ENCODE data around the gene CYP2W1. TPM values are rescaled to one million over a fixed set of nuclear protein-coding genes. Genes with fewer than 3 reads are reported as not detected.
"Not testable (repeated sequence)": the region's sequence is repeated elsewhere in the genome, so short reads cannot be mapped to it uniquely, and the experiment has no call there.

CYP2W1 gene
- polyA plus RNA-seq, 3 donors = 1.1 to 2.6 (median 1.4) TPM

DNA sequence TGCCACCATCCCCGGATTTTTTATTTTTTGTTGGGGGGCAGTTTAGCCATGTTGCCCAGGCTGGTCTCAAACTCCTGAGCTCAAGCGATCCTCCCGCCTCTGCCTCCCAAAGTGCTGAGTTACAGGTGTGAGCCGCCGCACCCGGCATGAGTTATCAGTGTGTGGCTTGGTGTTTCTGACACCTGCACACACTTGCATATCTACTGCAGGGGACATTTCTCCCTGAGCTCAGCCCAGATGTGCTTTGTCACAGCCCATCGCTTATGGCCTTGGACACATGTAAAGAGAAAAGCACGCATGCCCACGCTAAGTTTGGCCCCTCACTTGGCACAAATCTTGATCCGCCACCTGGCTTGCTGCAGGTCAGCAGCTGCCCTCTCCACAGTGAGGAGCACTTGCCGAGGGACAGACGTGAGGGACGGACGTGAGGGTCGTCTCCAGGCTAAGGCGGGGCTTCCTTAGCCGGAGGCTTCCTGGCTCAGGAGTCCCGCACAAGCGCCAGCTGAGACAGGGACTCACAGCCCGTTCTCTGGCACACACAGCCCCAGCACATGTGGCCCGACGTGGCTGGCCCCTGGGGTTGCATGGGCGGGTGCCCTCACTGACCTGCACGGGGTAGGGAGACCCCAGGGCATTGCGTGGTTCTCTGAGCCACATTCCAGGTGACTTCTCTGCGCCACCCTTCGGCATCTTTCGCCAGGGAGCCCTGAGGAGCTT lies 11.8 kb downstream of the CYP2W1 start:
- no peak for DNase-seq (ENCODE audit: low read depth in 3 of 3, low spot score in 2 of 3)

DNA sequence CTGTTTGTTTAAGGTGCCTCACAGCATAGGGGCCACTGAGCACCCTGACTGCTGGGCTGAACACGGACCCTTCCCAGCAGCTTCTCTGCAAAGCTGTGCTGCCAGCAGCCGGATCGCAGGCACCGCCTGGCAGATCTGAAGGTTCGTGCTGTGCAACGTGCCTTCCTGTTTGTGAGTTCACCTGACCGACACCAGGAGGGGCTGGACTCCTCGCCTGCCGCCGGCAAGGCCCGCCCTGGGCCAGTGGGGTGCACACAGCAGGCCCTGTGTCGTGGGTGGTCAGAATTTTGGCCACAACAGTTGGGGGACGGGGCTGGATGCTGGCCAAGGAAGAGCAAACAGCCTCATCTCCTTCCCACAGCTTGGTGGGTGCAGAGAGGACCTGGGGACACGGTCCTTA lies 12.6 kb downstream of the CYP2W1 start:
- no peak for DNase-seq (ENCODE audit: low read depth in 3 of 3, low spot score in 2 of 3)

GRCh38 chr7:996079-996872 lies 13.3 kb downstream of the CYP2W1 start:
- no peak for DNase-seq (ENCODE audit: low read depth in 3 of 3, low spot score in 2 of 3)

DNA sequence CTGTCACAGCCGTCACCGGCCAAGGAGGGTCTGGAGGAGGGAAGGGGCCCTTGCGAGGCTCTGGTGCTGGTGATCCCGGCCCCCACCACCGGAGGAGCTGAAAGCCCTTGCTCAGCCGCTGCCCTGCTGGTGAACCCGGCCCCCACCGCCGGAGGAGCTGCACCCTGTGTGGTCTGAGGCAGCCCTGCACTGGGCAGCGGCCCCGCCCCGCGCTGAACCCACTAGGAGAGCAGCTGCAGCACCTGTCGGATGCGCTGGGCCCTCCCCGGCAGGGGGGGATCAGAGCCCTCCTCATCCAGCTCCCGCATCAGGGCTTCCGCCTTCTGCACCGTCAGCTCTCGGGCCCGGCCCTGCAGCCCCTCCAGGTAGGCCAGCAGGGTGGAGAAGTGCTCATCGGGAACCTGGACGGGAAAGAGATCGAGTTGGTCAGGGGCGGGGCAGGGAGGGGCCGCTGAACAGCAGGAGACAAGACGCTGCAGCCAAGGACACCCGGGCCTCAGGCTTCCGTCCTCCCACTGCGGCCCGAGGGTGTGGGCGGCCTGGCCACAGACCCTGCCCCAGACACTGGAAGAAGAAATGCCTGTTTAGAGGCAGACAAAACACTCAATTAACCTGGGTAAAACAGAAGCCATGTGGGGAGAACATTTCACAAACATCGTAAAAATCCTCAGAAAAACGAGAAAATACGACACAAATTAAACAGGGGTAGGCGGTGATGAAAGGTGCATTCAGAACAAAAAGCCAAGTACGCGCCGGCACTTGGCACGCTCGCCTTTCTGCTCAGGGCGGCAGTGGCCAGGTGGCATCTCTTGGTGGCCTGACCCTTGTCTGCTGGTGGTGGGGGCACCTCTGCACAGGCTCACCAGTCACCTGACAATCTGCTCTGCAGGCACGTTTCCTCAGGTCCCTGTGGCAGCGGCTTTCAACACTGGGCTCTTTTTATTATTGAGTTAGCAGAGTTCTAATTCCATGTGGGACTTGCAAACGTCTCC lies 14.7 kb downstream of the CYP2W1 start:
- DNase-seq (ENCODE audit: low read depth in 3 of 3, low spot score in 2 of 3) = no peak

GRCh38 chr7:999149-999879 lies 16.3 kb downstream of the CYP2W1 start:
- no peak for DNase-seq (ENCODE audit: low read depth in 3 of 3, low spot score in 2 of 3)

- no peak for DNase-seq (ENCODE audit: low read depth in 3 of 3, low spot score in 2 of 3)
Observed at GRCh38 chr7:999941-1000935, 17.3 kb downstream of the CYP2W1 start.

DNA sequence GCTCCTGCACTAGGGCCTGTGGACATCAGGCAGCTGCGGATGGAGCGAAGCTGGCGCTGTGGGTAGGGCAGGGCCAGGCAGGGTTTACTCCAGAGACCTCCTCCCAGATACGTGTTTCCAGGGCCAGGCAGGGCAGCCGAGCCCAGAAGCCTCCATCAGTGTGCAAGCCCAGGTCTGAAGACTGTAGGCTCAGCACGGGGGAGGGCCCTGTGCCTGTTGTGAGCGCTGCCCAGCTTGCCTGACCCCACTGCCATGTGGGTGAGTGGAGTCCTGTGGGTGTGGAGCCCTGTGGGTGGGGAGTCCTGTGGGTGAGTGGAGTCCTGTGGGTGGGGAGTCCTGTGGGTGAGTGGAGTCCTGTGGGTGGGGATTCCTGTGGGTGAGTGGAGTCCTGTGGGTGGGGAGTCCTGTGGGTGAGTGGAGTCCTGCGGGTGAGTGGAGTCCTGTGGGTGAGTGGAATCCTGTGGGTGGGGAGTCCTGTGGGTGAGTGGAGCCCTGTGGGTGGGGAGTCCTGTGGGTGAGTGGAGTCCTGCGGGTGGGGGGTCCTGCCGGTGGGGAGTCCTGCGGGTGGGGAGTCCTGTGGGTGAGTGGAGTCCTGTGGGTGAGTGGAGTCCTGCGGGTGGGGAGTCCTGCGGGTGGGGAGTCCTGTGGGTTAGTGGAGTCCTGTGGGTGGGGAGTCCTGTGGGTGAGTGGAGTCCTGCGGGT lies 18.2 kb downstream of the CYP2W1 start:
- not testable (repeated sequence) for DNase-seq (ENCODE audit: low read depth in 3 of 3, low spot score in 2 of 3)

DNA sequence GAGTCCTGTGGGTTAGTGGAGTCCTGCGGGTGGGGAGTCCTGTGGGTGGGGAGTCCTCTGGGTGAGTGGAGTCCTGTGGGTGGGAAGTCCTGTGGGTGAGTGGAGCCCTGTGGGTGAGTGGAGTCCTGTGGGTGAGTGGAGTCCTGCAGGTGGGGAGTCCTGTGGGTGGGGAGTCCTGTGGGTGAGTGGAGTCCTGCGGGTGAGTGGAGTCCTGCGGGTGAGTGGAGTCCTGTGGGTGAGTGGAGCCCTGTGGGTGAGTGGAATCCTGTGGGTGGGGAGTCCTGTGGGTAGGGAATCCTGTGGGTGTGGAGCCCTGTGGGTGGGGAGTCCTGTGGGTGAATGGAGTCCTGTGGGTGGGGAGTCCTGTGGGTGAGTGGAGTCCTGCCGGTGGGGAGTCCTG lies 19.0 kb downstream of the CYP2W1 start:
- DNase-seq (ENCODE audit: low read depth in 3 of 3, low spot score in 2 of 3) = not testable (repeated sequence)

DNA sequence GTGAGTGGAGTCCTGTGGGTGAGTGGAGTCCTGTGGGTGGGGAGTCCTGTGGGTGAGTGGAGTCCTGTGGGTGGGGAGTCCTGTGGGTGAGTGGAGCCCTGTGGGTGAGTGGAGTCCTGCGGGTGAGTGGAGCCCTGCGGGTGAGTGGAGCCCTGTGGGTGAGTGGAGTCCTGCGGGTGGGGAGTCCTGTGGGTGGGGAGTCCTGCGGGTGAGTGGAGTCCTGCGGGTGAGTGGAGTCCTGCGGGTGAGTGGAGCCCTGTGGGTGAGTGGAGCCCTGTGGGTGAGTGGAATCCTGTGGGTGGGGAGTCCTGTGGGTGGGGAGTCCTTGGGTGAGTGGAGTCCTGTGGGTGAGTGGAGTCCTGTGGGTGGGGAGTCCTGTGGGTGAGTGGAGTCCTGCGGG lies 19.5 kb downstream of the CYP2W1 start:
- DNase-seq (ENCODE audit: low read depth in 3 of 3, low spot score in 2 of 3) = not testable (repeated sequence)

- no peak for DNase-seq (ENCODE audit: low read depth in 3 of 3, low spot score in 2 of 3)
Observed at GRCh38 chr7:1004018-1004852, 21.3 kb downstream of the CYP2W1 start.

DNA sequence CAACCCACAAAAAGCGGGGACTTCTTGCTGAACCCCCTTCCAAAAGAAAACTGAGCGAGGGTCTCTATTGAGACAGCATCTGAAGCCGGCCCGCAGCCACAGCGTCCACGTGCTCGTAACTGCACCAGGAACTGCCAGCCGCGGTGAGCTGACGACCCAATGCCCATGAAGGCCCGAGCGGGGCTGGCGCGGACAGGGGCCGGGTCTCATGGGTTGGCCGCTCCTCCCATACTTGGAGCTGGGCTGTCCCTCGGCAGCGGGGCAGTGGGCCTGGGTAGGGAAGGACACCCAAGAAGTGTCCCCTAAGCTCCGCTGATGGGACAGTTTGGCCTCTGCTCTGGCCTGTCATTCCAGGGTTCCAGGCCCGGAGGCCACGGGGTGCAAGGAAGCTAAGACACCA lies 22.3 kb downstream of the CYP2W1 start:
- DNase-seq (ENCODE audit: low read depth in 3 of 3, low spot score in 2 of 3) = no peak

GRCh38 chr7:1007901-1008300 lies 24.9 kb downstream of the CYP2W1 start:
- no peak for DNase-seq (ENCODE audit: low read depth in 3 of 3, low spot score in 2 of 3)

DNA sequence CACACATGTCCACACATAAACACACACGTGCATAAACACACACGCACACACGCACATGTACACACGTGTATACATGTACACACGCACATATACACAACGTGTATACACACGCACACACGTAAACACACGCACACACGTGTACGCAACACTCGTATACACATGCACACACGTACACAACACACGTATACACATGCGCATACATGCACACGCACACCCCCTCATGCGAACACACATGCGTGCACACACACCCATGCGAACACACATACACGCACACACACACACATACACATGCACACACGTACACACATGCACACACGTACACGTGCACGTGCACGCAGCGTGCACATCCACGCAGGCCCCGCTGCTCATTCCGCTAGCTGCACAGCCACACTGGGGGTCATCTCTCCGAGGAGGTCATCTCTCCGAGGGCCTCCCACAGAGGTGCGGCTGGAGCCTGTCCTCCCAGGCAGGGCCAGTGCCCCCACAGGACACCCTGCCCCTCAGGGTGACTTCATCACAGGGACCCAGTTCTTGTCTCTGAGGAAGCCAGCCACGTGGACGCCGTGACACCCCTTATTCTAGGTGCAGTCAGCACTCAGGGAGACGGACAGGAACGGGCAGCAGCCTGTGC lies 25.9 kb downstream of the CYP2W1 start:
- DNase-seq (ENCODE audit: low read depth in 3 of 3, low spot score in 2 of 3) = no peak

DNA sequence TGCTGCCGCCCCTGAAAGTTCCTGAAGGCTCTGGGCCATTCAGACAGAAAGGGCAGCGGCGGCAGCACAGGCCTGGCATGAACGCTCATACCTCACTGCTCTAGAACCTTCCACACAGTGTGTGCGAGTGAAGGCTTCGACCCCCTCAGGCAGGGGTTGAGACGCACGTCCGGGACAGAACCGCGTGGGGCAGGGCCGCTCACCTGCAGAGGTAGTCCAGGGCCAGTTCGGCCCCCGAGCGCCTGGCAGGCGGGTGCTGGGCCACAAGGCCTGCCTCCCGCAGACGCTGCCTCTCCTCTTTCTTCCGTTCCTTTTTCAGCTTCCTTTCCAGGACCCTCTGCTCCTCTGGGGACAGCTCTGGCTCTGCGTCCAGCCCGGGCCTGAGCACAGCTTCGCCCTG lies 26.8 kb downstream of the CYP2W1 start:
- DNase-seq (ENCODE audit: low read depth in 3 of 3, low spot score in 2 of 3) = no peak

DNA sequence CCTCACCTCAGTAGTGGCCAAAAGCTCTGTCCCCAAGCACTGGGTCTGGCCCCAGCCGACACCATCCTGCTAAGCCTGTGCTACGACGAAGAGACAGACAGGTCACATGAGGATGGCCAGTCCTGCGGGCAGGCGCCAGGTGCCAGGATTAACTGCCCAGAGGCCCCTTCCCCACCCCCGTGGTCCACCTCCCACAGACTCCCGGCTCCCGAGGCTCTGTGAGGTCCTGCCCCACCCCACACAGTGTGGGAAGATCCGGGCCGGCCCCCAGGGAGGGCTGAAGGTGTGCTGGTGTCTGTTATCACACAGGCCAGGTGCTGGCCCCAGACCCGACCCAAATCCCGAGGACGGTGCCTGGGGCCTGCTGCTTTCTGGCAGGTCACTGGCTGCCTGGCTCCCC lies 27.2 kb downstream of the CYP2W1 start:
- DNase-seq (ENCODE audit: low read depth in 3 of 3, low spot score in 2 of 3) = no peak

- DNase-seq (ENCODE audit: low read depth in 3 of 3, low spot score in 2 of 3) = no peak
Observed at GRCh38 chr7:1011297-1012003, 28.5 kb downstream of the CYP2W1 start.
